Activated T-cell treated with anti-CD3 and anti-CD28 coated beads, Interleukin-2, amount 50 U/mL, for 72 hours (primary cell): ENCODE data around the gene CRIM1. TPM values are rescaled to one million over a fixed set of nuclear protein-coding genes. Genes with fewer than 3 reads are reported as not detected.

Experiments used
- ATAC-seq, 2 donors: fragments of 150-1000 bp; cut with Tn5 transposase; replicated peaks in 1 of 2; 2 replicates each; pipeline ENCODE4 v1.10.0; 2021; ENCODE audit warnings: moderate library complexity in 2 of 2, mild to moderate bottlenecking in 1 of 2
- DNase-seq, 2 donors: peaks; one replicate each; pipeline ENCODE4 v3.0.0; 2021 to 2022; ENCODE audit warnings: mixed read lengths in 1 of 2
- H3K27ac Mint-ChIP-seq: one replicate; pipeline ENCODE4 v1.8.0; 2022; ENCODE audit warnings: mild to moderate bottlenecking, moderate library complexity, mixed read lengths
- H3K27me3 Mint-ChIP-seq: one replicate; pipeline ENCODE4 v1.8.0; 2022; ENCODE audit warnings: low read depth, mixed read lengths
- H3K36me3 Mint-ChIP-seq, 2 donors: one replicate each; pipeline ENCODE4 v1.8.0; 2022; ENCODE audit warnings: mixed read lengths in 2 of 2, mild to moderate bottlenecking in 1 of 2; ENCODE audit not compliant: insufficient read depth in 2 of 2
- H3K4me1 Mint-ChIP-seq: one replicate; pipeline ENCODE4 v1.8.0; 2022; ENCODE audit warnings: low read depth, mixed read lengths
- H3K4me3 Mint-ChIP-seq, 2 donors: one replicate each; pipeline ENCODE4 v1.8.0; 2022; ENCODE audit warnings: mild to moderate bottlenecking in 2 of 2, mixed read lengths in 2 of 2, moderate library complexity in 2 of 2
- H3K9me3 Mint-ChIP-seq, 2 donors: one replicate each; pipeline ENCODE4 v1.8.0; 2022; ENCODE audit warnings: mixed read lengths in 2 of 2
- total RNA-seq, 2 donors: library from RNA; stranded (reverse); gene quantifications; one replicate each; pipeline ENCODE4 v1.2.3, GENCODE V29; 2022

CRIM1 gene
- total RNA-seq, 2 donors from 2014 or later = 2.6 to 3.3 TPM

DNA sequence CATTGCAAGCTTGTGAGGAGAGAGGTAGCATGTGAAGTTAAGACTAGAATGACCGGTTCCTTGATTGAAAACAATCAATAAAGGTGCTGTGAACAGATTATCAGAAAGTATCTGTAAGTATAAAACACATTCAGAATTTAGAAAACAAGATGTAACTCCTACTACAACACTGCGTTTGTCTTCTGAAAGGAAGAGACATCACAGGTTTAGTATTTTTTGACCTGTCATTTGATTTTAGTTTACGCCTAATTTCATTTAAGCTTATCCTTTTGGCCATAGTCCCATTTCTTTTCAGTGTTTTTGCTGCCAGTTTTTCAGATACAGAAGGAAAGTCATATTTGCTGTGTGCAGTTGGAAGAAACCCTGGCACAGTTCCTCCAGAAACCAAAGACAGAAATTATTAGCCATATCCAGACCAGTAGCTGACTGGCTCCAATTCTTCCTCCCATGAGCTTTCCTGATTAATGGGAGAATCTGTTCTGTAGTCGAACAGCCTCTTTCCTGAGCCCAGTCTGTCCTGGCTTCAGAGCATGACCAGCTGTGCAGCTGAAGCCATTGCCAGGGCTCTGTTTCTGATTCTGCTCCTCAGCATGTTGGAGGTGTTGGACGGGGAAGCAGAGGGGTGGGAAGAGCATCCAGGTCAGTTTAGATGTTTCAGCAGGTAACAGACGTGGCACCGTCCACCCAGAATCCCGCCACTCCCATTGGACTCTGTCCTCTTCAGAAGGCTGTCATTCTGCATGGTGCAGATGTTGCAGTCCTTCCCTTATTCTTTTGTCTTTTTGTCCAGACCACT is 61.0 kb downstream of the CRIM1 start:
- H3K27me3 Mint-ChIP-seq = no peaks in the 10 kb centered on the region
- no peak overlapping the region for H3K4me3 Mint-ChIP-seq
- H3K36me3 Mint-ChIP-seq = no peaks in the 10 kb centered on the region
- H3K4me1 Mint-ChIP-seq = no peaks in the 10 kb centered on the region
- ATAC-seq = no peak
- H3K9me3 Mint-ChIP-seq = no peaks in the 10 kb centered on the region
- no peak overlapping the region for H3K27ac Mint-ChIP-seq
- no peak for DNase-seq

DNA sequence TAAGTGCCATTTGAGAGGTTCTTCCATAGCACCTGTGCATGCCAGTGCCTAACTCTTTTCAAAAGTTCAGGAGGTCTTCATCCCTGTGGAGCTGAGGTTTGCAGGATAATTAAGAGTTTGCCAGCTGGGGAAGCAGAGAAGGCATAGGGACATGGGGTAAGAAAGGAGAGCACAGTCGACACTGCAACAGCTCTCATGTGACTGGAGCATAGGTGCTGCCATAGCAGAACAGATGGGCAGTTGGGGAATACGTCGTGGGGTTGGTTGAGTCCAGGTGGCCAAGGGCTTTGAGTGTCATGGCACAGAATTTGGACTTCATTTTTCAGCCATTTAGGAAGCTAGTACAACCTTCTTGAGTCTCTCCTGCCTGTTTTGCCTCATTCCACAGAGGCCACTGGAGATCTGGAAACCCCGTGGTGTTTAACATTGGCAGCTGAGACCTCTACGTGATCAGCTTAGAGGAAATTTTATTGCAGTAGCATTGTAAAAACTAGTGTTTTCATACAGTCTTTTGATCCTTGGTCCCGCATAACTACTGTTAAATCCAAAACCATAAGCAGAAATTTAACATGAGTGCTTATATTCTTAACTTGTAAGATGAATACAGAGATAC is 65.1 kb downstream of the CRIM1 start:
- ATAC-seq (no peak), DNase-seq (no peak)
- H3K9me3 Mint-ChIP-seq = no peaks in the 10 kb centered on the region
- H3K4me1 Mint-ChIP-seq = no peaks in the 10 kb centered on the region
- H3K36me3 Mint-ChIP-seq = no peaks in the 10 kb centered on the region
- no peak overlapping the region for H3K4me3 Mint-ChIP-seq
- no peak overlapping the region for H3K27ac Mint-ChIP-seq
- H3K27me3 Mint-ChIP-seq = no peaks in the 10 kb centered on the region

DNA sequence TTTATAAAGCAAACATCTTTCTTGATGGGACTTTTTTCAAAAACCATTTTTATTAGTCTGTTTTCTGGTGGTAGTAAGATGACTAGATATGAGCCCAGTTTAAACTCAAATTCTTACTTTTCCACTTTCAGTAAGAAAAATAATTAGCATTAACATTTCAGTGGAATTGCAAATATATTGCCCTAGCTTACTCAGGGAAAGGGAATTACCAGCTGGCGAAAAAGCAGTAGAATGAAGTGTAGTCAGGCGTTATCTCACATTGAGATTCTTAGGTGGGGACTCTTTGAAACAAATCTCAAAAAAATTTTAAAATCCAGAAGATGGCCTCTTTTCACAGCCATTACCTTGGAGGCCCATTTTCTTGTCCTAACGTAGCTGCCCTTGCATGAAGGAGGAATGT is 65.8 kb downstream of the CRIM1 start:
- Mint-ChIP-seq H3K4me3 (no peak overlapping the region), H3K27ac (no peak overlapping the region), H3K4me1 (no peaks in the 10 kb centered on the region), H3K9me3 (no peaks in the 10 kb centered on the region), H3K36me3 (no peaks in the 10 kb centered on the region), H3K27me3 (no peaks in the 10 kb centered on the region)
- ATAC-seq = no peak
- no peak for DNase-seq

DNA sequence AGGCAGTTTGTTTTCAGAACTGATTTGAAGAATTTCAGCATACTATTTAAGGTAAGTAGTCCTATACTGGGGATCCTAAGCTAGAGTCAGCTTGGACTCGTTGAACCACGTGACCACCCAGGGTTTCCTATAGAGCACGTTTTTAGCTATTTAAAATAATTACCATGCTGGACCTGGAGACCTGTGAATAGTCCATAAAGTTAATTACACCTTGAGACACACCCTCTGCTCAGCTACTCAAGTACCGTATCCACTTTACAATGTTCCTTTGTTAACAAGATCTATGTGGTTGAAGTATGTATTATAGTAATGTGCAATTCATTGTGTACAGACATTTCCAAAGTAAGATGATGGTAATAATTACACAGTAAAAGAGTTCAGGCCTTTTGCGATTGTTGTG is 67.6 kb downstream of the CRIM1 start:
- no peak for ATAC-seq
- no peaks in the 10 kb centered on the region for H3K9me3 Mint-ChIP-seq

DNA sequence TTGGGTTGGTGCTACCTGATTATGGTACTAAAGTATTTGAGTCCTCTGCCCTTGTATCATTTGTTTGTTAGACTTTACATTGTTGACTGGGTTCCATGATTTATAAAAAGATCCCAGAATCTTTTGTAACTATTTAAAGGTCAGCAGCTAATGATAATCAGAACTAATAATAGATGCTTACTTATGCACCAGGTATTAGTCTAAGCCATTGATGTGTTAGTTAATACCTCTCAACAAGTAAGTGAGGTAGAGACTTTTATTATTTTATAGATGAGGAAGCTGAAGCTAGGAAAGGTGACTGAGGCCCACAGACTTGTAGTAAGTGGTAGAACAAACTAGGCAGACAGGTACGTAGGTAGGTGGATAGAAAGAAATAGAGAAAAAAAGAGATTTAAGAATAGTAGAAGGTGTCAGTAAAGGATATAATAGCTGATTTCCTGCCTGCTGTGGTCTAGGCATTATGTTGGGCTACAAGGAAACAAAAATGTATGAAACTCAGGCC is 68.1 kb downstream of the CRIM1 start:
- Mint-ChIP-seq H3K9me3 (no peaks in the 10 kb centered on the region), H3K4me3 (no peak overlapping the region), H3K27me3 (no peaks in the 10 kb centered on the region), H3K4me1 (no peaks in the 10 kb centered on the region), H3K36me3 (no peaks in the 10 kb centered on the region), H3K27ac (no peak overlapping the region)
- ATAC-seq (no peak), DNase-seq (no peak)

More for the DNA sequence above, 67.6 kb downstream of the CRIM1 start:
- H3K27me3 Mint-ChIP-seq = no peaks in the 10 kb centered on the region
- no peak overlapping the region for H3K4me3 Mint-ChIP-seq
- no peak overlapping the region for H3K27ac Mint-ChIP-seq
- H3K4me1 Mint-ChIP-seq = no peaks in the 10 kb centered on the region
- no peaks in the 10 kb centered on the region for H3K36me3 Mint-ChIP-seq
- DNase-seq = no peak

DNA sequence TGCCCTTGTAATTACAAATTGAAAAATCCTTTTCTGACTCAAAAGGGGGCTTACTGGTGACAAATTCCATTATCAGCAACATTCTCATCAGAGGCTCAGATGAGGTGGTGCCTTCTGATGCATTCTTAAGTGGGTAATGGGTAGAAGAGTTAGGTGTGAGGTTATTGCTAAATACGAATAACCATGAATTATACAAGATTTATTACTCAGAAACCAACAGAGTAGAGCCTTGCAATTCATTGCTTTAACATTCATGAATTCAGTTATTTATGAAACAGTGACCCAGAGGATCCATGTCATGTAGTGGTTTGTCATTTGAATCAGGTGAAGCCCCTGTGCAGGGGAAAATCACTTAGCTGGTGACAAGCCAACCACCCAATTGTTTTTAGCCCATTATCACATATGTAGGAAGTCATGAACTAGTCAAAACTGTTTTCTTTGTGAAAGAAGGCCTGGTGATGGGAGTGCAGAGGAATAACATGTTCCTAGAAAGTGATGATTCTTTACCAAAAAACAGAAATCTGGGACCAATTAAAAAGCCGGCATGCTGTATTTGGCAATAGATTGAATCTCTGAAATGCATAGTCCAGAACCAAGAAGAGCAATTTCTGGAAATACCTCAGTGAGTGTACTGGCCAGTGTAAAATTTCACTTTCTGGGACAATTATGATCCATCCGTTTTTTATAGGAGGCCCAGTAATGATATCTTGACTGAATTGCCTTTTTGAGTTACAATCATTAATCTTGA is 70.2 kb downstream of the CRIM1 start:
- no peaks in the 10 kb centered on the region for H3K36me3 Mint-ChIP-seq
- H3K27ac Mint-ChIP-seq = no peak overlapping the region
- no peak for ATAC-seq
- H3K4me3 Mint-ChIP-seq = no peak overlapping the region
- DNase-seq = no peak
- H3K27me3 Mint-ChIP-seq = no peaks in the 10 kb centered on the region
- H3K9me3 Mint-ChIP-seq = no peaks in the 10 kb centered on the region
- H3K4me1 Mint-ChIP-seq = no peaks in the 10 kb centered on the region

DNA sequence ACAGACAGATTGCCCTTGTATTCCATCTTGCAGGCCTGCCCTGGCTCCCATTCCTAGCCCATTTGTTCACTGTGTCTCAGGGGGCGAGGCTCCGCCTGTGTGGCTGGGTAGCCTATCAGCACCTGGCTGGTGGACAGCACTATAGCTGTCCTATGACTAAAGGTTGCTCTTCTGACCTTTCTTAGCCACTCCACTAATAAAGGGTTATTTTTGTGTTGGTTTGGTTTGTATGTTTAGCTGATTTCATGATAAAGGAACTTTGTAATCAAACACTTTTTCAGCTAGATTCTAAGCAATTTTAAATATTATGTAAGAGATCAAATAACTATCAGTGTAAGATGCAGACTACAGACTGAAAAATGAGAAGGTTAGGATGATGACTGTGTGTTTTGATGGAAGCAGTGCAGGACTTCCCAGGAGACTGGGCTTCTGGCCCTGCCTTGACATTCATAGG is 72.2 kb downstream of the CRIM1 start:
- H3K4me1 Mint-ChIP-seq = no peaks in the 10 kb centered on the region
- no peaks in the 10 kb centered on the region for H3K36me3 Mint-ChIP-seq

DNA sequence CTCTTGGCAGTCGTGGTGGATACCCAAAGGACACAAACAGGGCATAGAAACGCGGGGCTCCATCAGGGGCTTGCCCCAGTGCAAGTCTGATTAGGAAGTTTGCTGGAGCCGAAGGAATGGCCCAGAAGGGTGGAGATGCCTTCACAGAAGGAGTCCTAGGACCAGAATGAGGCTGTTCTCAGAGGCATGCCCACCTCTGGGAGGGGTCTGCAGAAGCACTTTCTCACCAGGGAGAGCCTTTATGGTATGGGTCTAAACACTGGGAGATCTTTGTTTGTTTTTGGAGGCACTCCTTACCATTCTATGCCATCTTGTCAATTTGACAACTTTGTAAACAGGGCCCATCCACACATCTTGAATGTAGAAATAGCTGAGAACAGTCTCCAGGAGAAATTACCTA is 75.0 kb downstream of the CRIM1 start:
- Mint-ChIP-seq H3K27ac (no peak overlapping the region), H3K27me3 (no peaks in the 10 kb centered on the region), H3K9me3 (no peaks in the 10 kb centered on the region), H3K4me3 (no peak overlapping the region), H3K36me3 (no peaks in the 10 kb centered on the region), H3K4me1 (no peaks in the 10 kb centered on the region)
- DNase-seq (no peak), ATAC-seq (no peak)

More for the DNA sequence above, 72.2 kb downstream of the CRIM1 start:
- H3K9me3 Mint-ChIP-seq = no peaks in the 10 kb centered on the region
- H3K27me3 Mint-ChIP-seq = no peaks in the 10 kb centered on the region
- H3K4me3 Mint-ChIP-seq = no peak overlapping the region
- no peak overlapping the region for H3K27ac Mint-ChIP-seq
- ATAC-seq = no peak
- DNase-seq = no peak

DNA sequence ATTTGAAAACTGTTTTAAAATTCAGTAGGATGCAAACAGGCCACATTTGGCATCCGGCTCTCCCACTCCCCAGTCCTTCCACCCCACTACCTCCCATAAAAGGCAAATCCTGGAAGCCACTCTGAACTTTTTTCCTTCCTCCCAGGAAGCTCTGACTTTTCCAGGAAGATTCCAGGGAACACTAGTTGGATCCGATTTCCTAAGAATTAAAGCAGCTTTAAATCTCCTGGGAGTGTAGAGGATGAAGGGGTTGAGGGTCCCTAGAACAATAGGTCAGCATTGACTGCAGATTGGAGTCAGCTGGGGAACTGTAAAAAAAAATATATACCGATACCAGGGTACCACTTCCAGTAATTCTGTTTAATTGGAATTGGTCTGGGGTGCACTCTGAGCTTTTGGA is 76.9 kb downstream of the CRIM1 start:
- ATAC-seq = no peak
- Mint-ChIP-seq H3K36me3 (no peaks in the 10 kb centered on the region), H3K9me3 (no peaks in the 10 kb centered on the region), H3K27me3 (no peaks in the 10 kb centered on the region), H3K27ac (no peak overlapping the region), H3K4me3 (no peak overlapping the region), H3K4me1 (no peaks in the 10 kb centered on the region)
- no peak for DNase-seq

DNA sequence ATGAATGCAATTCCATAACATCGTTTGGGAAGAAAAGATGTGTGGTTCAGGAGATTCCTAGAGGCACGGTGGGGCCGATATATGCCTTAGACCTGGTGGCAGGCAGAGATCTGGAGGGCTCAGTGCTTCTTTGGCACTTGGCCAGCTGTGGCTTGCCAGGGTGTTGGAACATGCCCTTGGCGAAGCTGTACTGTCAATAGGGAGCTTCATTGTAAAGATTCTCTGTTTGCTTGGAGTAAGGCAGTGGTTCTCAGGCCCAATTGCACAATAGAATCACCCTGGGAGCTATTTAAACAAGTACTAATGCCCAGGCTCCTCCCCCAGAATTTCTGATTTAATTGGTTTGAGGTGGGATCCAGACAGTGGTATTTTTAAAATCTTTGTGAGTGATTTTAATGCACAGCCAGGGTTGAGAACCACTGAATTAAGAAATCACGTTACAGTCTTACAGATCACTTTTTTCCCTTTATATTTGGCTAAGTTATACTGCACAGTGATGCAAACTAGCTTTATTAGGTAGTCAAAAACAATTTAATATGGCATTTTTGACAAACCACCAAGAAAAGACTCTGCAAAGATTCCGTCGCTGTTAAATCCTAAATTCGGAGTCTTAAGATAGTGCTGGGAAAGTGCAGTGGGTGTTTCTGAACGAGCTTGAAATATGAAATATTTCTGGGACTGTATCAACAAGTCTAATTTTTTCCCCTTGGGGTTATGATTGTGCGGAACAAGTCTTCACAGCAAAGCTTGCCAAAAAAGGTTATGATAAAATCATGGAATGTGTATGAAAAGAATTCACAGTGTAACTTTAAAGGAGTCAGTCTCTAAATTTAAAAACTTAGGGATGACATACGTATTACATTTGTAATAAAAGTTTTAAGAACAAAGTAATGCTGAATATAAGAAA is 78.0 kb downstream of the CRIM1 start:
- H3K27ac Mint-ChIP-seq = no peak overlapping the region
- H3K27me3 Mint-ChIP-seq = no peaks in the 10 kb centered on the region
- ATAC-seq = no peak
- no peaks in the 10 kb centered on the region for H3K36me3 Mint-ChIP-seq
- H3K4me3 Mint-ChIP-seq = no peak overlapping the region
- no peak for DNase-seq
- no peaks in the 10 kb centered on the region for H3K4me1 Mint-ChIP-seq
- no peaks in the 10 kb centered on the region for H3K9me3 Mint-ChIP-seq

DNA sequence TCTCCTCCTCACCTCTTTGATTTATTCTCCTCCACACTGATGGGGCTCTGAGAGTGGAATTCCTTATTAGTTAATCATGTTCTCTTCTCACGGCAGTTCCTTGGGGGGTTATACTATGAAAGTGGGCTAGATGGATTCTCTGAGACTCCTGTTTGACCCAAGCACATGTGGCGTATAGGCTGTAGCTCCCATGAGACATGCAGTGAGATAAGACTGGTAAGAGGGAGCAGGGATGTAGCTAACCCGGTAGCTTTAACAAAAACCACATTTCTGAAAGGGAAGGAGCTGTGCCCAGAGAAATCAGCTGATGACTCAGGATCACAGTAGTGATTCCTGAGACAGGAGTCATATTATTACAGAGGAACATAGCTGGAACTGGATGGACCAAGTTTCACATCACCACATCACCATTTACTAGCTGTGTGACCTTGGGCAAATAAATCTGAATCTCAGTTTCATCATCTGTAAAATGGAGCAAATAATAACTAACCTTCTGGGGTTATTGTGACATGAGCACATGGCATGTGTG is 82.9 kb downstream of the CRIM1 start:
- ATAC-seq (no peak), DNase-seq (no peak)
- H3K27me3 Mint-ChIP-seq = peaks cover 11% of the 10 kb centered on the region
- H3K4me3 Mint-ChIP-seq = no peak overlapping the region
- H3K9me3 Mint-ChIP-seq = no peaks in the 10 kb centered on the region
- H3K36me3 Mint-ChIP-seq = no peaks in the 10 kb centered on the region
- H3K27ac Mint-ChIP-seq = no peak overlapping the region
- peaks cover 10% of the 10 kb centered on the region for H3K4me1 Mint-ChIP-seq

DNA sequence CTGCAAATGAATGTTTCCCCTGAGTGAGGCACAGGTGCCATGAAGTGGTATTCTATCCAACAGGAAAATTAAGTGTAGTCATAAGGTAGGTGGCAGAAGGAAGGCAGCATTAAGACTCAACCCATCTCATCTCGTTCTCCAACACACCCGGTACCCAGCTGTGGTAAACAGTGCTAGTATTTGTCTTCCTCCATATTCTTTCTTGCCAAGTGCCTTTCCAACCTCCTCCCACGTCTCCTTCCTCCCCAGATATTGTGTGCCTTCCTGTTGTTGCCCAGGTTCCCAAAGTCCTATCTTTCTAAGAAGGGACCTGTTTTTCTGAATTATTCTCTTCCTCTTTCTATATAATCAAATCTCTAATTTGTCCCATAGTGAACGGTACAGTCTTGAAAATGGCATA is 83.5 kb downstream of the CRIM1 start:
- no peaks in the 10 kb centered on the region for H3K36me3 Mint-ChIP-seq
- ATAC-seq (no peak), DNase-seq (no peak)
- no peaks in the 10 kb centered on the region for H3K9me3 Mint-ChIP-seq
- H3K27me3 Mint-ChIP-seq = peaks cover 11% of the 10 kb centered on the region
- peaks cover 10% of the 10 kb centered on the region for H3K4me1 Mint-ChIP-seq
- H3K27ac Mint-ChIP-seq = no peak overlapping the region
- no peak overlapping the region for H3K4me3 Mint-ChIP-seq
